Measurements from ENCODE around the gene ZNF234. TPM values are rescaled to one million over a fixed set of nuclear protein-coding genes. Genes with fewer than 3 reads are reported as not detected.

The ZNF234 gene
- total RNA-seq, 1 experiment from 2014 or later, result 7.5 TPM

DNA sequence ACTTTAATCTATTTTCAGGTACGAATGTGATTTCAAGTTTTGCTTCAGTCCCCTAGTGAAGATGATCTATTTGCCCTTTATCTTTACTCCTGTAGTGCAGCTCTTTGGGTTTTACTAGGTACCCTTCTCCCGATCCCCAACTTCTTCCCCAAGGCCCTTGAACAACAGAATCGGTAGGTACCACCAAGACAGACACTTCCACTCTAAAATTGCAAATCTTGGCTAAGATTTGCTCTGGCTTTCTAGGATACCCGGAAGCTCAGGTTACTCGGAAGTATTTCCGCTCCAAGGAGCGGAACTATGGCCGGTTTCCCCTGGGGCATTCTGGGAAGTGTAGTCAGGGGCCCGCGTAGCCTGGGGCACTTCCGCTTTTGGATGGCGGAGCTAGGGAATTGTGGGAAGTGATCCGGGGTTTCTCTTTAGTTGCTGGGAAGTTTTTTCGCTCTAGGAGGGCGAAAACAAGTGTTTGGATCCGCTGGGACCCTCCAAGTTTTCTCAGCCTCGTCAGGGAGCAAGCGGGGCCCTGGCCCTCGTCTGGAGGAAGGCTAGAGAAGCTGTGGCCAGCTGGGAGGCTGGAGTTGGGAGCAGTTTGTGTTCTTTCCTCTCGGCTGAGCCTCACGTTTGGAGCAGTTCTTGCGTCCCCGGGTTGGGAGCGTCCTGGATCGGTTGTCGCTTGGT is 65.9 kb downstream of the ZNF234 start (continued):
- TF ChIP-seq PRDM15 (CRISPR knock-in tag; IDR thresholded peaks at IDR 0.05) (no peak), SMAD4 (CRISPR knock-in tag; IDR thresholded peaks at IDR 0.05) (no peak)

Other genes starting within 250 kb of the ZNF234 start
- gene ZNF45, start 206.3 kb upstream of the ZNF234 start, total RNA-seq (2021), result 10.1 to 12.2 TPM (median 11.0 TPM) in 3 replicates
- 7.0 to 7.6 TPM (median 7.2 TPM) in 3 replicates for gene ZNF221, start 190.3 kb upstream of the ZNF234 start, total RNA-seq (2021)
- gene ZNF155, start 157.4 kb upstream of the ZNF234 start, total RNA-seq (2021), result 6.2 to 10.2 TPM (median 7.1 TPM) in 3 replicates
- gene ZNF230, start 138.6 kb upstream of the ZNF234 start, total RNA-seq (2021), result 2.2 to 4.0 TPM (median 3.5 TPM) in 3 replicates
- gene ZNF222, start 116.2 kb upstream of the ZNF234 start, total RNA-seq (2021), result 3.4 to 4.6 TPM (median 3.5 TPM) in 3 replicates
- gene ZNF223, start 89.5 kb upstream of the ZNF234 start, total RNA-seq (2021), result 5.0 to 7.2 TPM (median 5.7 TPM) in 3 replicates
- gene ZNF284, start 69.4 kb upstream of the ZNF234 start, total RNA-seq (2021), result 1.7 to 3.0 TPM (median 2.7 TPM) in 3 replicates
- 12.4 to 14.8 TPM (median 13.7 TPM) in 3 replicates for gene ZNF224, start 47.2 kb upstream of the ZNF234 start, total RNA-seq (2021)
- gene ZNF225, start 28.2 kb upstream of the ZNF234 start, total RNA-seq (2021), result 3.9 to 5.1 TPM (median 4.4 TPM) in 3 replicates
- 14.5 to 18.5 TPM (median 18.0 TPM) in 3 replicates for gene ZNF226, start 23.5 kb downstream of the ZNF234 start, total RNA-seq (2021)
- gene ZNF227, start 71.0 kb downstream of the ZNF234 start, total RNA-seq (2021), result 17.8 to 18.7 TPM (median 18.5 TPM) in 3 replicates
- 1.3 to 2.4 TPM (median 1.9 TPM) in 3 replicates for gene ZNF233, start 118.3 kb downstream of the ZNF234 start, total RNA-seq (2021)
- gene ZNF235, start 163.5 kb downstream of the ZNF234 start, total RNA-seq (2021), result 3.9 to 5.2 TPM (median 4.5 TPM) in 3 replicates
- gene ZNF112, start 215.1 kb downstream of the ZNF234 start, total RNA-seq (2021), result 2.0 to 2.5 TPM (median 2.5 TPM) in 3 replicates

Data from WTC11 (cell line).